H1 (cell line): ENCODE data around the gene LAMC3. TPM values are rescaled to one million over a fixed set of nuclear protein-coding genes. Genes with fewer than 3 reads are reported as not detected.
A peak's percentile ranks its signal among the peaks of the same experiment; 100 is the strongest.

Experiments
- CTCF ChIA-PET: fragments of 300-600 bp; sonication (Branson Sonifier 250); formaldehyde crosslinking; loops from one replicate; lab custom pipeline; 2021; ENCODE audit not compliant: partially characterized antibody; lab: Charles Lee
- POLR2A ChIA-PET: fragments of 300-600 bp; sonication (Branson Sonifier 250); formaldehyde crosslinking; loops from one replicate; lab custom pipeline; 2021; ENCODE audit warnings: inconsistent platforms; ENCODE audit not compliant: partially characterized antibody; lab: Charles Lee
- DNase-seq, 2 experiments: peaks; one replicate each; pipeline versions ENCODE4 v3.0.0 to v3.0.0-alpha.2; 2010 to 2022; ENCODE audit warnings: low spot score in 2 of 2, low read depth in 1 of 2, mixed read lengths in 1 of 2
- FAIRE-seq: peaks from 2 replicates; lab custom pipeline; 2011; peaks lifted over from hg19 to GRCh38; lab: Jason Lieb, UNC
- H2AFZ ChIP-seq: 2 replicates; pipeline ENCODE4 v1.8.1; 2012; ENCODE audit warnings: low read length, inconsistent platforms
- H2AK5ac ChIP-seq: 2 replicates; pipeline ENCODE4 v1.6.1; 2013; ENCODE audit warnings: low read depth, low read length
- H2BK120ac ChIP-seq: replicated peaks from 2 replicates; pipeline ENCODE3; 2013; ENCODE audit warnings: low read depth, low read length, inconsistent platforms
- H2BK12ac ChIP-seq: 2 replicates; pipeline ENCODE4 v1.6.1; 2013; ENCODE audit warnings: low read depth, low read length
- H2BK15ac ChIP-seq: 2 replicates; pipeline ENCODE4 v1.6.1; 2013; ENCODE audit warnings: low read length
- H2BK20ac ChIP-seq: 2 replicates; pipeline ENCODE4 v1.6.1; 2013; ENCODE audit warnings: low read length
- H2BK5ac ChIP-seq: 2 replicates; pipeline ENCODE4 v1.6.1; 2013; ENCODE audit warnings: low read depth, low read length
- H3K14ac ChIP-seq: 2 replicates; pipeline ENCODE4 v1.6.1; 2013; ENCODE audit warnings: inconsistent platforms; ENCODE audit not compliant: insufficient read length
- H3K18ac ChIP-seq: 2 replicates; pipeline ENCODE4 v1.6.1; 2013; ENCODE audit warnings: low read length; ENCODE audit errors: extremely low read depth
- H3K23ac ChIP-seq: 2 replicates; pipeline ENCODE4 v1.6.1; 2013; ENCODE audit warnings: inconsistent platforms; ENCODE audit not compliant: insufficient read length
- H3K23me2 ChIP-seq: 2 replicates; pipeline ENCODE4 v1.6.1; 2013; ENCODE audit warnings: low read depth, low read length
- H3K27ac ChIP-seq: 2 replicates; pipeline ENCODE4 v1.6.1; 2011; ENCODE audit warnings: low read depth, low read length, inconsistent platforms
- H3K27me3 ChIP-seq, 4 experiments: replicated peaks in 1 of 4; 1 replicate in 1 of 4; 2 replicates in 3 of 4; pipeline versions ENCODE4 v1.6.1 to v1.8.1; 2011 to 2013; ENCODE audit warnings: low read length in 3 of 4, mild to moderate bottlenecking in 3 of 4, inconsistent platforms in 2 of 4, mixed read lengths in 2 of 4, moderate library complexity in 1 of 4; ENCODE audit not compliant: control insufficient read depth in 3 of 4, insufficient read depth in 3 of 4; ENCODE audit errors: extremely low read depth in 1 of 4
- H3K36me3 ChIP-seq, 4 experiments: 2 replicates each; pipeline versions ENCODE4 v1.6.1 to v1.8.1; 2011 to 2013; ENCODE audit warnings: mild to moderate bottlenecking in 4 of 4, low read length in 3 of 4, moderate library complexity in 2 of 4, control low read depth in 1 of 4, inconsistent platforms in 1 of 4; ENCODE audit not compliant: insufficient read depth in 4 of 4, control insufficient read depth in 2 of 4
- H3K4ac ChIP-seq: replicated peaks from 2 replicates; pipeline ENCODE3; 2013; ENCODE audit warnings: low read length, low read depth, mixed read lengths, inconsistent platforms; ENCODE audit not compliant: insufficient read length
- H3K4me1 ChIP-seq, 4 experiments: replicated peaks in 1 of 4; 1 replicate in 1 of 4; 2 replicates in 3 of 4; pipeline versions ENCODE4 v1.6.1 to v1.8.1; 2011 to 2013; ENCODE audit warnings: low read length in 3 of 4, inconsistent platforms in 2 of 4, mixed read lengths in 1 of 4; ENCODE audit not compliant: insufficient read depth in 4 of 4, control insufficient read depth in 3 of 4
- H3K4me2 ChIP-seq, 2 experiments: 2 replicates each; pipeline versions ENCODE4 v1.6.1 to v1.8.1; 2011 to 2013; ENCODE audit warnings: low read depth in 2 of 2, low read length in 2 of 2, control low read depth in 1 of 2, inconsistent platforms in 1 of 2, mild to moderate bottlenecking in 1 of 2; ENCODE audit not compliant: insufficient read depth in 1 of 2
- H3K4me3 ChIP-seq, 4 experiments: fragments of 200-600, 300-600 bp in 1 of 4; sonication (generic), shearing (Covaris generic), sonication (Bioruptor Twin) in 1 of 4; 2 replicates each; pipeline versions ENCODE4 v1.5.1 to v1.8.1; 2011 to 2016; ENCODE audit warnings: low read length in 4 of 4, low read depth in 3 of 4, control low read depth in 2 of 4, inconsistent platforms in 2 of 4, mild to moderate bottlenecking in 2 of 4, mixed read lengths in 1 of 4, moderate library complexity in 1 of 4; ENCODE audit not compliant: insufficient read depth in 2 of 4; ENCODE audit errors: extremely low read depth in 1 of 4
- H3K56ac ChIP-seq: replicated peaks from 2 replicates; pipeline ENCODE3; 2013; ENCODE audit warnings: low read depth, mild to moderate bottlenecking, mixed read lengths, low read length, inconsistent platforms; ENCODE audit not compliant: insufficient read length
- H3K79me1 ChIP-seq: 2 replicates; pipeline ENCODE4 v1.6.1; 2013; ENCODE audit warnings: low read depth, low read length, control low read depth
- H3K79me2 ChIP-seq, 2 experiments: 2 replicates each; pipeline versions ENCODE4 v1.6.1 to v1.8.1; 2012 to 2013; ENCODE audit warnings: low read length in 2 of 2, mild to moderate bottlenecking in 2 of 2, inconsistent platforms in 1 of 2; ENCODE audit not compliant: insufficient read depth in 2 of 2, control insufficient read depth in 1 of 2
- H3K9ac ChIP-seq, 4 experiments: replicated peaks in 1 of 4; 1 replicate in 1 of 4; 2 replicates in 3 of 4; pipeline versions ENCODE4 v1.6.1 to v1.8.1; 2011 to 2013; ENCODE audit warnings: low read depth in 3 of 4, low read length in 3 of 4, control low read depth in 2 of 4, mild to moderate bottlenecking in 2 of 4, moderate library complexity in 2 of 4, inconsistent platforms in 1 of 4; ENCODE audit errors: extremely low read depth in 1 of 4
- H3K9me3 ChIP-seq, 2 experiments: 2 replicates each; pipeline versions ENCODE4 v1.6.1 to v1.8.1; 2012 to 2013; ENCODE audit warnings: mild to moderate bottlenecking in 2 of 2, moderate library complexity in 2 of 2, control low read depth in 1 of 2, inconsistent platforms in 1 of 2, low read depth in 1 of 2, low read length in 1 of 2, mixed read lengths in 1 of 2; ENCODE audit not compliant: insufficient read depth in 2 of 2
- H4K20me1 ChIP-seq, 2 experiments: replicated peaks in 1 of 2; 2 replicates each; pipeline versions ENCODE3 to v1.8.1; 2011 to 2013; ENCODE audit warnings: inconsistent platforms in 2 of 2, low read length in 2 of 2, mild to moderate bottlenecking in 1 of 2; ENCODE audit not compliant: insufficient read depth in 2 of 2, control insufficient read depth in 1 of 2
- H4K5ac ChIP-seq: 2 replicates; pipeline ENCODE4 v1.6.1; 2013; ENCODE audit warnings: low read length, low read depth, mixed read lengths, inconsistent platforms; ENCODE audit not compliant: insufficient read length
- H4K8ac ChIP-seq: 2 replicates; pipeline ENCODE4 v1.8.0; 2013; ENCODE audit warnings: mild to moderate bottlenecking, moderate library complexity, low read length, inconsistent platforms; ENCODE audit not compliant: insufficient read depth; ENCODE audit errors: extremely low read depth
- H4K91ac ChIP-seq: replicated peaks from 2 replicates; pipeline ENCODE3; 2013; ENCODE audit warnings: low read length, mixed read lengths, inconsistent platforms; ENCODE audit not compliant: insufficient read length
- CBX8 ChIP-seq: fragments of 300-800, 300-1000 bp; sonication (generic); IDR thresholded peaks from 2 replicates; pipeline ENCODE4 v1.7.1; 2016; ENCODE audit warnings: low read depth, low read length, borderline replicate concordance
- MAFK ChIP-seq: IDR thresholded peaks from 2 replicates; pipeline ENCODE4 v1.6.1; 2012; ENCODE audit warnings: low read depth, mild to moderate bottlenecking, improper control_type of control experiment, low read length
- WGBS, 2 experiments: shearing (Covaris generic) in 1 of 2; methylation state at CpG; one replicate each; pipeline versions ENCODE4 v1.1.6 to v1.1.7; 2013 to 2015; ENCODE audit warnings: low lambda C conversion rate in 2 of 2, mixed read lengths in 2 of 2, inconsistent platforms in 1 of 2, low coverage in 1 of 2, missing lambda C conversion rate in 1 of 2; ENCODE audit not compliant: insufficient replicate concordance in 2 of 2, insufficient coverage in 1 of 2, insufficient read length in 1 of 2; ENCODE audit errors: extremely low coverage in 1 of 2, missing lambda C conversion rate in 1 of 2; 5-methylcytosine and 5-hydroxymethylcytosine counted together
- polyA plus RNA-seq, 7 experiments: library from polyadenylated mRNA; depleted of rRNA in 3 of 7; stranded (reverse) in 5 of 7; unstranded in 2 of 7; fragments of >200 nt in 5 of 7; fragments of 200-250 nt in 2 of 7; gene quantifications; 1 replicate in 5 of 7; 2 replicates in 1 of 7; 4 replicates in 1 of 7; pipeline versions ENCODE4 v1.2.1 to v1.2.3, GENCODE V29; 2011 to 2013; ENCODE audit warnings: missing spikeins in 2 of 7, mixed read lengths in 2 of 7
- total RNA-seq: library from RNA; stranded (reverse); fragmentation: NEBNext Ultra II Directional; extraction: Animal tissue kit (Norgen Biotek cat#: 25700); gene quantifications from 2 replicates; pipeline ENCODE4 v1.2.1, GENCODE V29; 2021

The LAMC3 gene
- total and polyA plus RNA-seq, 2 of the 8 experiments (the other 6 are each of a cell fraction or from before 2014, with no cell fraction given), result 9.3 to 12.3 TPM

DNA sequence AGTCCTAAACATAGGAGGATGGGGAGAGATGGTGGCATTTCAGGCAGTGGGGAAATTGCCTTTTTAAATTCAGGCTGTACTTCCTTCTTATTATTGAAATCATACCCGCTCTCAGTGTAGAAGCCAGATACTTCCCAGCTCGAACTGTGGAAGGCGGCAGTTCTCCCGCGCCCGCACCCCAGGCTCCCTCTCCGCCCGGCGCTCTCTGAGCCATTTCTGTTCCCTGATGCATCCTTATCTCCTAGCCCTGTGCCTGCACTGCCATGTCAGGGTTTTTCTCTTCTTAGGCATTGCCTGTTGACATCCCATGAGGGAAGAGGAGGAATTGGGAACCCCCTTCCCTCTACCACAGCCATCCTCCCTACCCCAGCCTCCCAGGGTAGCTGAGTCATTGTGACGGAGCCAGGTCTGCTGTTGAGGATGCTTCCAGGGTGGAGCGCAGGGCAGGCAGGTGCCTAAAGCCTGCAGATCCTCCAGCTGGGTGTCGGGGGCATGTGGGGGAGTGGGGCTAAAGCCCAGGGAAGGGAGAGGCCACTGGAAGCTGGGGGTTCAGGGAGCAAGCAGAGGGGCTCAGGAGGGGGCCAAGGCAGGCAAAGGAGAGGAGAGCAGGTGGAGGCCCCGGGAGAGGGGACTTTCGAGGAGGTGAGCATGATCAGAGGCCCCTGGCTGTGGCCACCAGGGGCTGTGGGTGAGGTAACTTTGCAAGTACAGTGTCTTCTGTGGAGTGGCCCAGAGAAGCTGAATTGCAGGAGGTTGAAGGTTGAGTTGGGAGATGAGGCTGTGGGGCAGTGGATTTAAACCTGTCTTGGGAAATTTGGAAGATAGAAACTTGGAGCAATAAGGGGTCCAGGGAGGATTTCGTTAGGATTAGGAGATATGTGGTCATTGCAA is 16.2 kb downstream of the LAMC3 start:
- Histone ChIP-seq H3K27me3 (no peaks in the 10 kb centered on the region), H2BK12ac (no peak overlapping the region), H2AFZ (no peak overlapping the region), H3K79me1 (no peaks in the 10 kb centered on the region; the same call in 1 of the 2 replicates), H3K4ac (no peak overlapping the region), H3K79me2 (no peaks in the 10 kb centered on the region), H3K56ac (no peak overlapping the region), H3K9me3 (no peaks in the 10 kb centered on the region), H3K9ac (no peak overlapping the region; a peak in 2 of 7 replicates), H4K20me1 (peaks cover 0 to 1% of the 10 kb centered on the region in 2 experiments), H4K8ac (no peak overlapping the region), H4K5ac (no peak overlapping the region), H2BK120ac (no peak overlapping the region), H3K14ac (no peak overlapping the region), H4K91ac (no peak overlapping the region), H2AK5ac (no peak overlapping the region), H3K27ac (no peak overlapping the region; the same call in 1 of the 2 replicates), H3K4me2 (no peak overlapping the region), H2BK5ac (no peak overlapping the region), H3K36me3 (no peaks in the 10 kb centered on the region), H3K4me3 (no peak overlapping the region), H3K23me2 (no peaks in the 10 kb centered on the region), H2BK20ac (no peak overlapping the region), H2BK15ac (no peak overlapping the region), H3K18ac (no peak overlapping the region), H3K4me1 (peaks cover 0 to 2% (median 0%) of the 10 kb centered on the region in 4 experiments; a peak in 2 of 7 replicates), H3K23ac (no peak overlapping the region)
- 83% methylated on average over 14 of the region's 15 CpGs; no CpG with 5 or more reads in 1 of the 2 experiments for WGBS, 2 experiments
- peak; percentile 50; the same call in 1 of the 2 replicates for TF ChIP-seq MAFK
- no peak for TF ChIP-seq CBX8
- FAIRE-seq (no peak), DNase-seq (no peak)
- ChIA-PET CTCF (interaction anchor here (0.6 to 6.4 kb wide), 9 partner anchors 9 to 174 kb away, joined by 3 to 24 read pairs (median 3); no protein-coding TSS in a partner anchor), POLR2A (interaction anchor here (0.7 kb wide), 1 partner anchor 10 kb away, joined by 3 read pairs; no protein-coding TSS in a partner anchor)
